Aorta (tissue), 5 donors: ENCODE data around the gene DPY19L1. TPM values are rescaled to one million over a fixed set of nuclear protein-coding genes. Genes with fewer than 3 reads are reported as not detected.

Source experiments
- ATAC-seq: fragments of 200-7000 bp; cut with Tn5 transposase; one replicate; pipeline ENCODE4 v1.9.1; 2022; ENCODE audit warnings: moderate library complexity; ENCODE audit not compliant: low FRiP score
- DNase-seq, 2 donors: peaks; one replicate each; pipeline ENCODE4 v3.0.0-alpha.2; 2020
- H3K27ac ChIP-seq, 2 donors: one replicate each; pipeline ENCODE4 v1.5.1; 2013; ENCODE audit warnings: low read length in 2 of 2, mild to moderate bottlenecking in 2 of 2, moderate library complexity in 2 of 2, control low read depth in 1 of 2, inconsistent platforms in 1 of 2, low read depth in 1 of 2
- H3K27me3 ChIP-seq, 2 donors: one replicate each; pipeline ENCODE4 v1.6.1; 2013; ENCODE audit warnings: control low read depth in 1 of 2, low read length in 1 of 2, mild to moderate bottlenecking in 1 of 2, moderate library complexity in 1 of 2; ENCODE audit not compliant: insufficient read depth in 2 of 2, control insufficient read depth in 1 of 2
- H3K36me3 ChIP-seq, 2 donors: one replicate each; pipeline ENCODE4 v1.6.1; 2013; ENCODE audit warnings: control low read depth in 1 of 2, low read length in 1 of 2, mild to moderate bottlenecking in 1 of 2; ENCODE audit not compliant: insufficient read depth in 2 of 2, control insufficient read depth in 1 of 2
- H3K4me1 ChIP-seq, 2 donors: one replicate each; pipeline ENCODE4 v1.6.1; 2013; ENCODE audit warnings: low read length in 2 of 2, control low read depth in 1 of 2, mild to moderate bottlenecking in 1 of 2, moderate library complexity in 1 of 2; ENCODE audit not compliant: insufficient read depth in 2 of 2, control insufficient read depth in 1 of 2
- H3K4me3 ChIP-seq, 2 donors: one replicate each; pipeline ENCODE4 v1.5.1; 2013; ENCODE audit warnings: low read length in 2 of 2, control low read depth in 1 of 2, mild to moderate bottlenecking in 1 of 2
- H3K9me3 ChIP-seq: one replicate; pipeline ENCODE4 v1.6.1; 2013; ENCODE audit warnings: mild to moderate bottlenecking, low read length; ENCODE audit not compliant: control insufficient read depth
- WGBS, 2 donors: extraction: QIAGEN DNeasy Blood & Tissue Kit; methylation state at CpG; one replicate each; pipeline ENCODE4 v1.1.7; 2013; 5-methylcytosine and 5-hydroxymethylcytosine counted together
- intact Hi-C, 2 donors: fragments of 100-400 bp; cut with DNase I; formaldehyde crosslinking; loops; one replicate each; pipeline versions ENCODE4 v1.14.2 to v1.15.0; 2022
- polyA plus RNA-seq, 2 donors: library from polyadenylated mRNA; stranded (reverse); fragments of 200-250 nt; gene quantifications; one replicate each; pipeline ENCODE4 v1.2.3, GENCODE V29; 2013
- total RNA-seq, 2 donors: library from RNA; stranded (reverse); fragmentation: NEBNext Ultra II Directional; extraction: Animal tissue kit (Norgen Biotek cat#: 25700); gene quantifications; one replicate each; pipeline ENCODE4 v1.2.1, GENCODE V29; 2021
- donor health status: healthy with polysubstance abuse.
- donor health status: Bipolar disorder and iron deficiency.
- donor health status: DM: no; HTN: no; CAD: no.
- donor health status: DM: no; HTN: no; CAD: no.
- donor health status: DM: yes; HTN: yes; CAD: no.

The DPY19L1 gene
- total and polyA plus RNA-seq, 4 donors: 4.3 to 30.8 (median 19.5) TPM

DNA sequence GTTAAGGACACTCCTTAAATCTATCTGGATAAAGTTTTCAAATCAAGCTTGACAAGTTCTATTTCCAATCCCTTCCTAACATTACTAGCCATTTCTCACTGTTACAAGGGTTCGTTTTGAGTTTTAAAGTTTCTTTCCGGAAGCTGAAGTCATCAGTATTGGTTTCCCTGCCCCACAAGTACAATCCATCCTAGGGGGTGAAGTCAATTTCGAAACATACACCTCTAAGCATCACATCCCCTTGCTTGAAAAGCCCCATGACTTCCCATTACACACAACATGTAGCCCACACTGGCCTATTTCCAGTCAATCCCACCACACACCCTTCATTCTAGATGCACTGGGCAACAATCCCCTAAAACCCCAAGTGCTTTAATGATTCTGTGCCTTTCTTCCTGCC, 13.0 kb downstream of the DPY19L1 start:
- Histone ChIP-seq H3K4me3 (no peak overlapping the region), H3K36me3 (no peaks in the 10 kb centered on the region), H3K9me3 (no peaks in the 10 kb centered on the region), H3K27me3 (no peaks in the 10 kb centered on the region), H3K27ac (no peak overlapping the region), H3K4me1 (peaks cover 0 to 3% of the 10 kb centered on the region in 2 donors)
- intact Hi-C loops: no loop called here
- 92 to 93% methylated on average over 3 of the region's 3 CpGs for WGBS, 2 donors
- ATAC-seq (no peak), DNase-seq (no peak)

DNA sequence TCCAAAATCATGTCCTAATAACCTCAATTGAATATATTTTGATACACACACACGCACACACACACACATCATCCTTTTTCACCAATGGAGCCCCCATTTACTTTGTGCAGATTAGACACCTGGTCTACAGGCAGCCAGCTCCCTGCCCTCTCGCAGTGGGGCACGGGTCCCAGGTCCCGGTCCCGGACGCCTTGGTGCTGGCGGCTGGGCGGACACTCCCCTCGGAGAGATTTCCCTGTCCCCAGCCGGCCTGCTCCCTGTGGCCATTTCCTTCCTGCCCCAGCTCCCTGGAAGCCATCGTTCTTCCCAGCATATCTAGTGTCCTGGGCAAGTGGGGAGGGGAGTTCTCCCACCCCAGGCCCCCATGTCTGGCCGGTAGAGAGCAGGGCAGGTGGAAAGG, 14.6 kb downstream of the DPY19L1 start:
- no peaks in the 10 kb centered on the region for H3K36me3 ChIP-seq
- DNase-seq (no peak), ATAC-seq (no peak)
- no peaks in the 10 kb centered on the region for H3K9me3 ChIP-seq
- peaks cover 0 to 3% of the 10 kb centered on the region in 2 donors for H3K4me1 ChIP-seq
- H3K27me3 ChIP-seq: no peaks in the 10 kb centered on the region
- H3K27ac ChIP-seq: no peak overlapping the region
- WGBS, 2 donors: 96 to 97% methylated on average over 12 of the region's 12 CpGs
- intact Hi-C loops: no loop called here
- no peak overlapping the region for H3K4me3 ChIP-seq

DNA sequence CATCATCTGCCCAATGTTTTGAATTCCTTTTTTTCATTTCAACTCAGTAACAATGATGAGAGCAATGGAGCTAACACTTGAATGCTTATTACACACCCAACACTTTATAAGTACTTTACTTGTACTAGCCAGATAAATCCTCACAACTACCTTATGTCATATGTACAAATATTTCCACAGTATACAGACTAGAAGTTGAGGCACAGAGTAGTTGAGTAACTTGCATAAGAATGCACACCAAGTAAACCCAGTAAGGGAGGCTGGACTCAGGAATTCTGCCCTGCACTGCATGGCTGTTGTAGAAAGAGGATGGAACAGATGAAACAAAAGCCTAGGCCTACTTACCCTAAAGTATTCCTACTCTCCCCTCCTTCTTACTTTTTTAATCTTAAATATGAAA, 15.8 kb downstream of the DPY19L1 start:
- Histone ChIP-seq H3K36me3 (no peaks in the 10 kb centered on the region), H3K27me3 (no peaks in the 10 kb centered on the region), H3K4me1 (peaks cover 0 to 3% of the 10 kb centered on the region in 2 donors), H3K27ac (no peak overlapping the region), H3K9me3 (no peaks in the 10 kb centered on the region), H3K4me3 (no peak overlapping the region)
- intact Hi-C loops: no loop called here
- DNase-seq (no peak), ATAC-seq (no peak)

DNA sequence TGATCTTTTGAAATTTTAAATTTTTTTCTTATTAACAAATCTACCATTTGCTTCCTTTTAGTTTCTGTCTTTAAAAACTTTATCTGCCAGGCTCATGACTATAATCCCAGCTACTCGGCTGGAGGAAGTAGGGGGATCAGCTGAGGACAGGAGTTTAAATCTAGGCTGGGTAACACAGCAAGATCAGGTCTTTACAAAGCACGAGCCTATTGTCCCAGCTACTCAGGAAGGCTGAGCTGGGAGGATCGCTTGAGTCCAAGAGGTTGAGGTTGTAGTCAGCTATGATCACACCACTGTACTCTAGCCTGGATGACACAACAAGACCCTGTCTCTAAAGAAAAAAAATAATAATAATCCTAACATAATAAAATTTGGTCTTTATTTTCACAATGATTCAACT, 17.5 kb downstream of the DPY19L1 start:
- intact Hi-C loops: no loop called here
- 90 to 91% methylated on average over 3 of the region's 3 CpGs for WGBS, 2 donors

GRCh38 chr7:35019179-35019729, 18.0 kb downstream of the DPY19L1 start:
- ATAC-seq: no peak
- WGBS, 2 donors: 87 to 91% methylated on average over 2 of the region's 2 CpGs
- no peak overlapping the region for H3K4me3 ChIP-seq
- no peaks in the 10 kb centered on the region for H3K4me1 ChIP-seq
- H3K9me3 ChIP-seq: no peaks in the 10 kb centered on the region
- H3K36me3 ChIP-seq: peaks cover 0 to 2% of the 10 kb centered on the region in 2 donors
- DNase-seq: no peak
- no peak overlapping the region for H3K27ac ChIP-seq
- intact Hi-C loops: no loop called here
- no peaks in the 10 kb centered on the region for H3K27me3 ChIP-seq

More for the DNA sequence above, 17.5 kb downstream of the DPY19L1 start:
- Histone ChIP-seq H3K4me1 (no peaks in the 10 kb centered on the region), H3K9me3 (no peaks in the 10 kb centered on the region), H3K4me3 (no peak overlapping the region), H3K36me3 (no peaks in the 10 kb centered on the region), H3K27me3 (no peaks in the 10 kb centered on the region), H3K27ac (no peak overlapping the region)
- ATAC-seq (no peak), DNase-seq (no peak)

DNA sequence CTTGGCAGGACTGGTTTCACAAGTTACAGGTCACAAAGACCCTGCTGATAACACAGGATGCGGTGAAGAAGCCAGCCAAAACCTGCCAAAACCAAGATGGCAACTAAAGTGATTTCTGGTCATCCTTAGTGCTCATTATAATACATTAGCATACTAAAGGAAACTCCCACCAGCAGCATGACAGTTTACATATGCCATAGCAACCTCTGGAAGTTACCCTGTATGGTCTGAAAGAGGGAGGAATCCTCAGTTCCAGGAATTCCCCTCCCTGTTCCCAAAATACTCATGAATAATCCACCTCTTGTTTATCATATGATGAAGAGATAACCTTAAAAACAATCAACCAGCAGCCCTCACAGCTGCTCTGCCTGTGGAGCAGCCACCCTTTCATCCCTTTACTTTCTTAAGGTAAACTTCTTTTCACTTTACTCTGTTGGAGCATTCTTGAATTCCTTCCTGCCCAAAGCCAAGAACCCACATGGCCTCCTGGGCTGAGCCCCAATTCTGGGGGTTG, 21.9 kb downstream of the DPY19L1 start:
- no peak for ATAC-seq
- Histone ChIP-seq H3K27me3 (no peaks in the 10 kb centered on the region), H3K27ac (no peak overlapping the region), H3K9me3 (no peaks in the 10 kb centered on the region), H3K36me3 (peaks cover 0 to 6% of the 10 kb centered on the region in 2 donors), H3K4me1 (no peaks in the 10 kb centered on the region), H3K4me3 (no peak overlapping the region)
- WGBS, 2 donors: 94 to 96% methylated on average over 1 of the region's 1 CpG
- intact Hi-C loops: no loop called here
- no peak for DNase-seq

- intact Hi-C loops: no loop called here
- WGBS, 2 donors: 86 to 92% methylated on average over 3 of the region's 3 CpGs
- no peak for DNase-seq
- no peaks in the 10 kb centered on the region for H3K9me3 ChIP-seq
- no peak overlapping the region for H3K27ac ChIP-seq
- H3K27me3 ChIP-seq: no peaks in the 10 kb centered on the region
- no peak overlapping the region for H3K4me3 ChIP-seq
- H3K36me3 ChIP-seq: peaks cover 0 to 6% of the 10 kb centered on the region in 2 donors
- ATAC-seq: no peak
- no peaks in the 10 kb centered on the region for H3K4me1 ChIP-seq
Measured at GRCh38 chr7:35012160-35012559, 25.1 kb downstream of the DPY19L1 start.

DNA sequence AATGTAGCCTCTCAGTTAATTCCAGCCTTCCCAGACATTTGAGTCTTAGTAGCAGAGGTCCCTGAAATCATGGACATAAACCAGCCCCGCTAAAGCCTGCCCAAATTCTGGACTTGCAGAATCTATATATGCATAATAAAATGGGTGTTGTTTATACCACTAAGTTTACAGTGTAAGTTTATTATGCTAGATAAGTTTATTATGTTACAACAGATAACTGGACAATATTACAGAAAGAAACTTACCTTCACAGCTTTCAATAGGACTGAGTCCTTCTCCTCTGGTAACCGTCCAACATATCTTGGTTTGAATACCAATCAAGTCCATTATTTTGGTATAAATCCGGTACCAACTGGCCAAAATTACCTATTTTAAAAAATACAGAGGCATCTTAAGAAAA, 26.2 kb downstream of the DPY19L1 start:
- H3K36me3 ChIP-seq: peaks cover 0 to 6% of the 10 kb centered on the region in 2 donors
- H3K27me3 ChIP-seq: no peaks in the 10 kb centered on the region
- H3K9me3 ChIP-seq: no peaks in the 10 kb centered on the region
- ATAC-seq (no peak), DNase-seq (no peak)
- H3K27ac ChIP-seq: no peak overlapping the region
- WGBS, 2 donors: 95 to 97% methylated on average over 3 of the region's 3 CpGs
- H3K4me1 ChIP-seq: no peaks in the 10 kb centered on the region
- intact Hi-C loops: no loop called here
- no peak overlapping the region for H3K4me3 ChIP-seq

DNA sequence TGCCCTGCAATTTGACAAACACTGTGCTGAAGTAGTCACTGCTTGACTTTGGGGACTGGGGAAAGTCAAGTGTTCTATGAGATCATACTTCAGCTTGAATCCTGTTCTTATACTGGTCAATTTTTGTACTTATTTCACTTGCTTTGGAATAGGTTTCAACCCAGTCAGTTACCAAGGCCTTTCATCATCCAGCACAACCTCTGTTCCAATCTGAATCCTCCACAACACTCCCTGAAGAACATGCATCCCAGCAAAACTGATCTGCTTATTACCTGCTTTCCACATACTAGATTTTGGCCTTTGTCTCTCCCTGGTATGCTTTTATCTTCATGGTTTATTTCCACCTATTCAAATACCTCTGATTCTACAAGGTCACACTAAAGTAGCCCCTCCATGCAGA, 29.5 kb downstream of the DPY19L1 start:
- ATAC-seq: no peak
- no peak for DNase-seq
- intact Hi-C loops: no loop called here

More for the DNA sequence above, 29.5 kb downstream of the DPY19L1 start:
- peaks cover 0 to 5% of the 10 kb centered on the region in 2 donors for H3K36me3 ChIP-seq
- H3K4me1 ChIP-seq: peaks cover 0 to 2% of the 10 kb centered on the region in 2 donors
- no peaks in the 10 kb centered on the region for H3K27me3 ChIP-seq
- no peak overlapping the region for H3K27ac ChIP-seq
- H3K4me3 ChIP-seq: no peak overlapping the region
- no peaks in the 10 kb centered on the region for H3K9me3 ChIP-seq
